ENCODE results near the gene ZNF570.

Gene ZNF570

GRCh38 chr19:37472165-37472564 lies 3.0 kb downstream of the ZNF570 start:
- no peak for DNase-seq (ENCODE audit: low spot score)

DNA sequence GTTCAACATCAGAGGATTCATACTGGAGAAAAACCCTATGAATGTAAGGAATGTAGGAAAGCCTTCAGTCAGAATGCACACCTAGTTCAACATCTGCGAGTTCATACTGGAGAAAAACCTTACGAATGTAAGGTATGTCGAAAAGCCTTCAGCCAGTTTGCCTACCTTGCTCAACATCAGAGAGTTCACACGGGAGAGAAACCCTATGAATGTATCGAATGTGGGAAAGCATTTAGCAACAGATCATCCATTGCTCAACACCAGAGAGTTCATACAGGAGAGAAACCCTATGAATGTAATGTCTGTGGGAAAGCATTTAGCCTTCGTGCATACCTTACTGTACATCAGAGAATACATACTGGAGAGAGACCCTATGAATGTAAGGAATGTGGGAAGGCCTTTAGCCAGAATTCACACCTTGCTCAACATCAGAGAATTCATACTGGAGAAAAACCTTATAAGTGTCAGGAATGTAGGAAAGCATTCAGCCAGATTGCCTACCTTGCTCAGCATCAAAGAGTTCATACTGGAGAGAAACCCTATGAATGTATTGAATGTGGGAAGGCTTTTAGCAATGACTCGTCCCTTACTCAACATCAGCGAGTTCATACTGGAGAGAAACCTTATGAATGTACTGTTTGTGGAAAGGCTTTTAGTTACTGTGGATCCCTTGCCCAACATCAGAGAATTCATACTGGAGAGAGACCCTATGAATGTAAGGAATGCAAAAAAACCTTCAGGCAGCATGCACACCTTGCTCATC lies 15.4 kb downstream of the ZNF570 start:
- in situ Hi-C loops (cut with MboI; ENCODE audit: low pct_unique_long_range_greater_than_20kb, low sequenced_read_pairs, unreplicated experiment): no loop called here
- DNase-seq (ENCODE audit: low spot score): no peak
- TF ChIP-seq, protein P1, sequence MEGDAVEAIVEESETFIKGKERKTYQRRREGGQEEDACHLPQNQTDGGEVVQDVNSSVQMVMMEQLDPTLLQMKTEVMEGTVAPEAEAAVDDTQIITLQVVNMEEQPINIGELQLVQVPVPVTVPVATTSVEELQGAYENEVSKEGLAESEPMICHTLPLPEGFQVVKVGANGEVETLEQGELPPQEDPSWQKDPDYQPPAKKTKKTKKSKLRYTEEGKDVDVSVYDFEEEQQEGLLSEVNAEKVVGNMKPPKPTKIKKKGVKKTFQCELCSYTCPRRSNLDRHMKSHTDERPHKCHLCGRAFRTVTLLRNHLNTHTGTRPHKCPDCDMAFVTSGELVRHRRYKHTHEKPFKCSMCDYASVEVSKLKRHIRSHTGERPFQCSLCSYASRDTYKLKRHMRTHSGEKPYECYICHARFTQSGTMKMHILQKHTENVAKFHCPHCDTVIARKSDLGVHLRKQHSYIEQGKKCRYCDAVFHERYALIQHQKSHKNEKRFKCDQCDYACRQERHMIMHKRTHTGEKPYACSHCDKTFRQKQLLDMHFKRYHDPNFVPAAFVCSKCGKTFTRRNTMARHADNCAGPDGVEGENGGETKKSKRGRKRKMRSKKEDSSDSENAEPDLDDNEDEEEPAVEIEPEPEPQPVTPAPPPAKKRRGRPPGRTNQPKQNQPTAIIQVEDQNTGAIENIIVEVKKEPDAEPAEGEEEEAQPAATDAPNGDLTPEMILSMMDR (IDR thresholded peaks at IDR 0.05; ENCODE audit: extremely low read depth, insufficient read depth, missing control alignments): no peak

More at GRCh38 chr19:37472165-37472564, 3.0 kb downstream of the ZNF570 start:
- in situ Hi-C loops (cut with MboI; ENCODE audit: low pct_unique_long_range_greater_than_20kb, low sequenced_read_pairs, unreplicated experiment): no loop called here
- TF ChIP-seq, protein P1 (IDR thresholded peaks at IDR 0.05; ENCODE audit: extremely low read depth, insufficient read depth, missing control alignments): no peak

DNA sequence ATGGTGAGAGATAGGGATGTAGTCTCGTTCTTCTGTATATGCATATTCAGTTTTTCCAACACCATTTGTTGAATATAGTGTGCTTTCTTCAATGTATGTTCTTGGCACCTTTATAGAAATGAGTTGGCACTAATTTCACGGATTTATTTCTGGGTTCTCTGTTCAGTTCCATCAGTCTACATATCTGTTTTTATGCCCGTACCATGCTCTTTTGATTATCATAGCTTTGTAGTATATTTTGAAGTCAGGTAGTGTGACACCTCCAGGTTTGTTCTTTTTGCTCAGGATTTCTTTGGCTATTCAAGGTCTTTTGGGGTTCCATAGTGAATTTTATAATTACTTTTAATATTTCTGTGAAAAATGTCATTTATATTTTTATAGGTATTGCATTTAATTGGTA lies 23.1 kb downstream of the ZNF570 start:
- DNase-seq (ENCODE audit: low spot score): no peak
- in situ Hi-C loops (cut with MboI; ENCODE audit: low pct_unique_long_range_greater_than_20kb, low sequenced_read_pairs, unreplicated experiment): no loop called here
- TF ChIP-seq, protein P1 (IDR thresholded peaks at IDR 0.05; ENCODE audit: extremely low read depth, insufficient read depth, missing control alignments): no peak

DNA sequence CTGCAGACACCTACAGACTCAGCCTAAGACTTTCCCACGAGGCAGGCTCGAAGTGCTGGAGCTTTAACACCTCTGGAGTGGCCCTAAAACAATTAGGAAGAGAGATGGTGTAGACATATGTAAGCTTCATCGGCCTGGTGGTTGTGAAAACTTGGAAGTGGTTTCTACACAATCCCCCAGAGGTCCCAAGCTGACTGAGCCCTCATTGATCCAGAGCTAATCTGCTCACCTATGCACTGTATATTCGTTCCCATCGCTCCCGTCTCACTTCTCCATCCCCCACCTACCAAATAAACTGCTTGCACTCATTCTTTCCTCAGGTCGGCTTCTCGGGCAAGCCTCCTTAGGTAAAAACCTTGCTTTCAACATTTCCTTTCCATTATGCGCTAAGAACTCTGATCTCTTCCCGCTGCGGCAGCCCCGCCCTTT lies 36.8 kb downstream of the ZNF570 start:
- peak; percentile 21 for DNase-seq (ENCODE audit: low spot score)
- TF ChIP-seq, protein P1 (IDR thresholded peaks at IDR 0.05; ENCODE audit: extremely low read depth, insufficient read depth, missing control alignments): no peak

GRCh38 chr19:37506387-37507166 lies 37.4 kb downstream of the ZNF570 start, which contains the start of gene ZNF793:
Gene ZNF793, plus strand, starts transcription at chr19:37506939. Its CDS starts 16,501 bp downstream, at chr19:37523440.
- in situ Hi-C loops (cut with MboI; ENCODE audit: low pct_unique_long_range_greater_than_20kb, low sequenced_read_pairs, unreplicated experiment): no loop called here
- TF ChIP-seq, protein P1 (IDR thresholded peaks at IDR 0.05; ENCODE audit: extremely low read depth, insufficient read depth, missing control alignments): no peak
- DNase-seq (ENCODE audit: low spot score): peak; percentile 70

More for the DNA sequence above, 36.8 kb downstream of the ZNF570 start:
- in situ Hi-C loops (cut with MboI; ENCODE audit: low pct_unique_long_range_greater_than_20kb, low sequenced_read_pairs, unreplicated experiment): no loop called here

DNA sequence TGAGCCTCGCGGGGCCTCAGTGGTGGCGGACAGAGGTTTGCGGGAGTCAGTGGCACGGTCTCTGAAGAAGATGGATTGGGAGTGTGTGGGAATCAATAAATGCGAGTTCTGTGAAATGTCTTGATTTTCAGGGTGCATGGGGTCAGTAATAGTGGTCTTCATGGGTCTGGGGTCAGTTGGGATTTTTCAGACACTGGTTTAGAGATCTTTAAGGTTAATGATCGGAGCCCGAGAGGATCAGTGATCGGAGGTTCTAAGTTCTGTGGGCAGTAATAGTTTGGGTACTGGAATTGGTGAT lies 38.0 kb downstream of the ZNF570 start:
- in situ Hi-C loops (cut with MboI; ENCODE audit: low pct_unique_long_range_greater_than_20kb, low sequenced_read_pairs, unreplicated experiment): no loop called here
- TF ChIP-seq, protein P1 (IDR thresholded peaks at IDR 0.05; ENCODE audit: extremely low read depth, insufficient read depth, missing control alignments): no peak

More for the DNA sequence above, 38.0 kb downstream of the ZNF570 start:
- no peak for DNase-seq (ENCODE audit: low spot score)

Data from GM13977 (cell line).